Breast epithelium (tissue), 3 donors: ENCODE measurements around the gene PLPP3.

Source experiments
- POLR2A ChIP-seq: fragments of 450-650 bp; IDR thresholded peaks from one replicate; pipeline ENCODE4 v1.6.1; 2016; ENCODE audit warnings: antibody characterized with exemption, mild to moderate bottlenecking, moderate library complexity
- POLR2AphosphoS5 ChIP-seq, 3 donors: sonication (generic); formaldehyde crosslinking; IDR thresholded peaks; one replicate each; pipeline ENCODE4 v1.6.1; 2017; ENCODE audit warnings: antibody characterized with exemption in 3 of 3
- TF ChIP-seq, protein P1 (sequence below), 3 donors: fragments of 450-650 bp; IDR thresholded peaks; one replicate each; pipeline ENCODE4 v1.5.1; 2016 to 2017; ENCODE audit warnings: antibody characterized with exemption in 3 of 3, mild to moderate bottlenecking in 3 of 3, moderate library complexity in 3 of 3

GRCh38 chr1:56472860-56473259 lies 106.5 kb downstream of the PLPP3 start:
- TF ChIP-seq, protein P1, sequence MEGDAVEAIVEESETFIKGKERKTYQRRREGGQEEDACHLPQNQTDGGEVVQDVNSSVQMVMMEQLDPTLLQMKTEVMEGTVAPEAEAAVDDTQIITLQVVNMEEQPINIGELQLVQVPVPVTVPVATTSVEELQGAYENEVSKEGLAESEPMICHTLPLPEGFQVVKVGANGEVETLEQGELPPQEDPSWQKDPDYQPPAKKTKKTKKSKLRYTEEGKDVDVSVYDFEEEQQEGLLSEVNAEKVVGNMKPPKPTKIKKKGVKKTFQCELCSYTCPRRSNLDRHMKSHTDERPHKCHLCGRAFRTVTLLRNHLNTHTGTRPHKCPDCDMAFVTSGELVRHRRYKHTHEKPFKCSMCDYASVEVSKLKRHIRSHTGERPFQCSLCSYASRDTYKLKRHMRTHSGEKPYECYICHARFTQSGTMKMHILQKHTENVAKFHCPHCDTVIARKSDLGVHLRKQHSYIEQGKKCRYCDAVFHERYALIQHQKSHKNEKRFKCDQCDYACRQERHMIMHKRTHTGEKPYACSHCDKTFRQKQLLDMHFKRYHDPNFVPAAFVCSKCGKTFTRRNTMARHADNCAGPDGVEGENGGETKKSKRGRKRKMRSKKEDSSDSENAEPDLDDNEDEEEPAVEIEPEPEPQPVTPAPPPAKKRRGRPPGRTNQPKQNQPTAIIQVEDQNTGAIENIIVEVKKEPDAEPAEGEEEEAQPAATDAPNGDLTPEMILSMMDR (IDR thresholded peaks at IDR 0.05), result no peak
- TF ChIP-seq POLR2A, result no peak
- TF ChIP-seq POLR2AphosphoS5 (IDR thresholded peaks at IDR 0.05), result no peak
